Duodenal mucosa (tissue), 2 donors: Measurements from ENCODE around the gene GNL3.

Experiments used
- H3K27ac ChIP-seq: one replicate; pipeline ENCODE4 v1.7.0; 2013; ENCODE audit warnings: low read depth, low read length
- H3K27me3 ChIP-seq, 2 donors: one replicate each; pipeline ENCODE4 v1.7.0; 2013; ENCODE audit warnings: low read length in 2 of 2, control low read depth in 1 of 2; ENCODE audit not compliant: insufficient read depth in 2 of 2, control insufficient read depth in 1 of 2
- H3K36me3 ChIP-seq, 2 donors: one replicate each; pipeline ENCODE4 v1.7.0; 2013; ENCODE audit warnings: low read length in 2 of 2, control low read depth in 1 of 2; ENCODE audit not compliant: insufficient read depth in 2 of 2, control insufficient read depth in 1 of 2
- H3K4me1 ChIP-seq, 2 donors: one replicate each; pipeline ENCODE4 v1.7.0; 2013; ENCODE audit warnings: low read length in 2 of 2, control low read depth in 1 of 2; ENCODE audit not compliant: insufficient read depth in 2 of 2, control insufficient read depth in 1 of 2
- H3K4me3 ChIP-seq, 2 donors: one replicate each; pipeline ENCODE4 v1.7.0; 2013; ENCODE audit warnings: low read length in 2 of 2, low read depth in 1 of 2
- H3K9ac ChIP-seq, 2 donors: one replicate each; pipeline ENCODE4 v1.7.0; 2013; ENCODE audit warnings: low read length in 2 of 2, low read depth in 1 of 2
- H3K9me3 ChIP-seq, 2 donors: one replicate each; pipeline ENCODE4 v1.7.0; 2013; ENCODE audit warnings: low read length in 2 of 2, control low read depth in 1 of 2; ENCODE audit not compliant: control insufficient read depth in 1 of 2

GNL3 gene

DNA sequence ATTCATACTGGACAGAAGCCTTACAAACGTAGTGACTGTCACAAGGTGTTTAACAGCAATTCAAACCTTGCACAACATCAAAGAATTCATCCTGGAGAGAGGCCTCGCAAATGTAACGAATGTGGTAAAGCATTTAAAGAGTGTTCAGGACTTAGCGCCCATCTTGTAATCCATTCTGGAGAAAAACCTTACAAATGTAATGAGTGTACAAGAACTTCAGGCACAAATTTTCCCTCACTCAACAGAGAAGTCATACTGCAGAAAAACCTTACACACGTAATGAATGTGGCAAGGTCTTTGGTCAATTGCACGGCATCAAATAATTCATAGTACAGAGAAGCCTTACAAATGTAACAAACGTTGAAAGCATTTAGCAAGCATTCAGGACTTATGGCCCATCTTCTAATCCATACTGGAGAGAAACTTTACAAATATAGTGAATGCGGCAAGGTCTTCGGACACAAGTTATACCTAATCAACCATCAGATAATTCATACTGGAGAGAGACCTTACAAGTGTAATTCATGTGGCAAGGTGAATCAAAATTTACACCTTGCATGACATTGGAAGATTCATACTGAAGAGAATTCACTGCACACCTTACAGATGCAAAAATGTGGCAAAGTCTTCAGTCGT is 47.5 kb downstream of the GNL3 start:
- Histone ChIP-seq H3K27me3 (no peaks in the 10 kb centered on the region), H3K27ac (no peak overlapping the region), H3K9me3 (no peaks in the 10 kb centered on the region), H3K9ac (no peak overlapping the region), H3K4me3 (no peak overlapping the region), H3K4me1 (no peaks in the 10 kb centered on the region), H3K36me3 (peaks cover 25 to 37% of the 10 kb centered on the region in 2 donors)

DNA sequence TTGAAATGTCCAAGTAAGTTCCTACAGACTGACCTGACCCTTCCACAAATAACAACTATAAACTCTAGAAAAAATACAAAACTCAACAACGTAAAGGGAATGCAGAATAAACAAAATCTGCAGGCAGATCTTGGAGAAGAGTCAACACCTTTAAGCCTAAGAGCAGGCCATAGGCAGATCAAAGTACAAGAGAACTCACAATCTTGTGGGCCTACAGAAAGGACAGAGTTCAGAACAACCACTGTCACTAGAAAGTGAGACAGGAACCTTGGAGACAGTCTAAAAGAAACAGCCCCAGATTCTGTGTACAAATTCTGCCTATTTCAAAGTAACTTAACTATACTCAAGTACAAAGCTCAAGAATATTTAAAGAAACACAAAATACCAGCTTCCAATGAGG is 53.9 kb downstream of the GNL3 start:
- Histone ChIP-seq H3K4me1 (no peaks in the 10 kb centered on the region), H3K4me3 (no peak overlapping the region), H3K9me3 (no peaks in the 10 kb centered on the region), H3K36me3 (peaks cover 16 to 50% of the 10 kb centered on the region in 2 donors), H3K9ac (no peak overlapping the region), H3K27ac (no peak overlapping the region), H3K27me3 (no peaks in the 10 kb centered on the region)

DNA sequence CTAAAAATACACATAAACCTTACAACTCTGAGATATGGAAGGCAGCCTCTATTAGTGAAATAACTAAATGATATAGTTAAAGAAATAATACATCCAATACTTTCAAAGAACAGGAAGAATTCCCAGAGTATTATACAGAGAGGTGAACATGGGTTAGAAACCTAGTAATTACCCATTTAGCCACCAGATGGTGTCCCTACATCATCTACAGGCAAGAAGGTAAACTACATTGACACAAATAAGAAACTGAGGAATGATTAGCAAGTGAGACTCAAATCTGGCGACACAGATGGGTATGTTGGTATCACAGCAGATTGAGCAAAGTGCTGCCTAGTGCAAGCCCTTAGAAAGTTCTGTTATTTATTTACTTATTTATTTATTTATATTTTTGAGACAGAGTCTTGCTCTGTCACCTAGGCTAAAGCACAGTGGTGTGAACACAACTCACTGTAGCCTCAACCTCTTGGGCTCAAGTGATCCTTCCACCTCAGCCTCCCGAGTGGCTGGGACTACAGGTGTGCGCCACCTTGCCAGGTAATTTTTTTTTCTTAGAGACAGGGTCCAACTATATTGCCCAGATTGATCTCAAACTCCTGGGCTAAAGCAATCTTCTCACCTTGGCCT is 56.7 kb downstream of the GNL3 start:
- Histone ChIP-seq H3K4me1 (no peaks in the 10 kb centered on the region), H3K9ac (no peak overlapping the region), H3K36me3 (peaks cover 28 to 57% of the 10 kb centered on the region in 2 donors), H3K27me3 (no peaks in the 10 kb centered on the region), H3K27ac (no peak overlapping the region), H3K9me3 (no peaks in the 10 kb centered on the region), H3K4me3 (no peak overlapping the region)

DNA sequence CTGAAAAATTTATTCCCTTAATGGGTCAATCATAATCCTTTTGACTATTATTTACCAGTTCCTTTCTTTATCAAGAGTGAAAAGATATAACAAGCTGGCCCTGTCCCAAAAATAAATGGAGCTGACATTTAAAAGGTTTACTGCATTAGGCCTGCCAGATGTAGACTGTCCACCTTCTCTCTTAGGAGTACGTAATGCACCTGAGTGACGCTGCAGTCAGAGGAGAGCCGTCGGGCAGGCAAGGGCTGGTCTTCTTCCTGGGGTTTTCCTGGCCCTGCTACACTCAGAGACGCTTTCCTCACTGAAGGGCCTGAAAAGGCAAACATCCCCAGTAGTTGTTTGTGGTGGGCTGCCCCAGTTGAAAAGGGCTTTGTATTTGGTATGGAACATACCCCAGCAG is 57.3 kb downstream of the GNL3 start:
- no peaks in the 10 kb centered on the region for H3K27me3 ChIP-seq
- H3K4me1 ChIP-seq = no peaks in the 10 kb centered on the region
- no peak overlapping the region for H3K4me3 ChIP-seq
- H3K9ac ChIP-seq = no peak overlapping the region
- no peak overlapping the region for H3K27ac ChIP-seq
- peaks cover 28 to 57% of the 10 kb centered on the region in 2 donors for H3K36me3 ChIP-seq
- H3K9me3 ChIP-seq = no peaks in the 10 kb centered on the region

DNA sequence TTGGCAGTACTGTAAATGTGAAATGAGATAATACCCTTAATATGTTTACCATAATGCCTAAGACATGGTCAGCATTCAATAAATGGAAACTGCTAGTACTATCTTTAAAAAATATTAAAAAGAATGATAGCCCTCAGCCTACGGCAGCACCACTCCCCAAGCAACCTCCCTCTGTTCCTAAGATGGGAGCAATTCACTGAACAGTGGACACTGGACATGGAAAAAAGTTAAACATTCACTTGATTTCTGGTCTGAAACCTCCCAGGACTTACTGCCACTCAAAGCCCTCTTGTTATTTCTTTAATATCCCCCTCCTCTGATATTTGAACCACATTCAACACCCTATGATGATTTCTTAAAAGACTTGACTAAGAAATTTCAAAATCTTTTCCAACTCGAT is 57.9 kb downstream of the GNL3 start:
- no peaks in the 10 kb centered on the region for H3K9me3 ChIP-seq
- H3K27ac ChIP-seq = no peak overlapping the region
- no peak overlapping the region for H3K9ac ChIP-seq
- H3K36me3 ChIP-seq = peaks cover 28 to 57% of the 10 kb centered on the region in 2 donors
- no peak overlapping the region for H3K4me3 ChIP-seq
- H3K4me1 ChIP-seq = no peaks in the 10 kb centered on the region
- no peaks in the 10 kb centered on the region for H3K27me3 ChIP-seq
